ENCODE results near the gene URI1. TPM values are rescaled to one million over a fixed set of nuclear protein-coding genes. Genes with fewer than 3 reads are reported as not detected.

URI1 gene
- polyA plus RNA-seq, 1 of the 3 experiments (the other 2 are of a cell fraction): 32.4 TPM

DNA sequence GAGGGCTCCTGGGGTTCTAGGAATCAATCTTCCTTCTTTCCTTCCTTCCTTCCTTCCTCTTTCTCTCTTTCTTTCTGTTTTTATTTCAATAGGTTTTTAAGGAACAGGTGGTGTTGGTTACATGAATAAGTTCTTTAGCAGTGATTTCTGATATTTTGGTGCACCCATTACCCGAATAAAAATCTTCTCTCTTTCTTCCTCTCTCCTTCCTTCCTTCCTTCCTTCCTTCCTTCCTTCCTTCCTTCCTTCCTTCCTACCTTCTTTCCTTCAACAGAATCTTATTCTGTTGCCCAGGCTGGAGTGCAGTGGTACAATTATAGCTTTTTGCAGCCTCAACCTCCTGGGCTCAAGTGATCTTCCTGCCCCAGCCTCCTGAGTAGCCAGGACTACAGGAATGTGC is 16.0 kb upstream of the URI1 start:
- POLR2A ChIA-PET: no interaction called here
- Histone ChIP-seq H3F3A (replicated peaks; ENCODE audit: insufficient read depth) (no peaks in the 10 kb centered on the region), H3K9ac (no peak overlapping the region), H2AFZ (ENCODE audit: low read depth) (no peak overlapping the region), H3K27me3 (ENCODE audit: insufficient read depth) (no peaks in the 10 kb centered on the region), H4K20me1 (ENCODE audit: insufficient read depth) (no peaks in the 10 kb centered on the region), H3K4me3 (ENCODE audit: low read depth in 2 of 2, low read length in 1 of 2) (no peak overlapping the region), H3K9me3 (no peaks in the 10 kb centered on the region), H3K36me3 (replicated peaks in 1 of 2; ENCODE audit: control insufficient read depth in 1 of 2, insufficient read depth in 2 of 2, low read length in 1 of 2) (no peaks in the 10 kb centered on the region), H3K9me2 (no peaks in the 10 kb centered on the region), H3K4me2 (no peak overlapping the region), H3K27ac (ENCODE audit: low read depth in 2 of 2, low read length in 1 of 2) (no peak overlapping the region), H3K79me2 (ENCODE audit: insufficient read depth) (no peaks in the 10 kb centered on the region), H3K4me1 (ENCODE audit: control insufficient read depth in 1 of 2, insufficient read depth in 2 of 2, low read depth in 1 of 2, low read length in 1 of 2) (no peaks in the 10 kb centered on the region; a peak in 1 of 4 replicates)
- DNase-seq: no peak
- WGBS (ENCODE audit: low lambda C conversion rate): 16% methylated on average over 1 of the region's 1 CpG
- TF ChIP-seq, protein P1, sequence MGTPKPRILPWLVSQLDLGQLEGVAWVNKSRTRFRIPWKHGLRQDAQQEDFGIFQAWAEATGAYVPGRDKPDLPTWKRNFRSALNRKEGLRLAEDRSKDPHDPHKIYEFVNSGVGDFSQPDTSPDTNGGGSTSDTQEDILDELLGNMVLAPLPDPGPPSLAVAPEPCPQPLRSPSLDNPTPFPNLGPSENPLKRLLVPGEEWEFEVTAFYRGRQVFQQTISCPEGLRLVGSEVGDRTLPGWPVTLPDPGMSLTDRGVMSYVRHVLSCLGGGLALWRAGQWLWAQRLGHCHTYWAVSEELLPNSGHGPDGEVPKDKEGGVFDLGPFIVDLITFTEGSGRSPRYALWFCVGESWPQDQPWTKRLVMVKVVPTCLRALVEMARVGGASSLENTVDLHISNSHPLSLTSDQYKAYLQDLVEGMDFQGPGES (IDR thresholded peaks at IDR 0.05; ENCODE audit: low read depth, low read length): no peak
- CTCF ChIA-PET: interaction anchor here (1.1 kb wide), 1 partner anchor 39 kb away, joined by 3 read pairs; no protein-coding TSS in a partner anchor

DNA sequence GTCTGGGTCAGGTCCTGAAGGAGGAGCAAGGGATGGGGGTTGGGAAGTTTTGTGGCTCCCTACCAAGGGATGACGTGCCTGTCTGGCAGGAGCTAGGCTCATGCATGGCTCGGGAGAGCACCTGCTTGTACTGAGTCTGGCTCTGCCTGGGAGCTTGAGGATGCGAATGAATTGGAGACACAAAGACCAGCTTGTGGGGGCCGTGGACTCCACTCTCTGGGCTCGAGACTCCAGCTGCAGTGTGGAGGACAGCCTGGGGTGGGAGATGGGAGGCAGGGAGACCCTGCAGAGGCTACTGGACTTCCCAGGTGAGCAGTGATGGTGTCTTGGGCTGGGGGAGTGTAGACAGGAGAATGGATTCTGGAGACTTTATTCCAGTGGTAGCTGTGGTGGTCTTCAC is 15.2 kb upstream of the URI1 start:
- Histone ChIP-seq H3K27ac (ENCODE audit: low read depth in 2 of 2, low read length in 1 of 2) (no peak overlapping the region), H4K20me1 (ENCODE audit: insufficient read depth) (no peaks in the 10 kb centered on the region), H3K4me2 (no peak overlapping the region), H3K4me1 (ENCODE audit: control insufficient read depth in 1 of 2, insufficient read depth in 2 of 2, low read depth in 1 of 2, low read length in 1 of 2) (no peaks in the 10 kb centered on the region; a peak in 1 of 4 replicates), H3K27me3 (ENCODE audit: insufficient read depth) (no peaks in the 10 kb centered on the region), H3F3A (replicated peaks; ENCODE audit: insufficient read depth) (no peaks in the 10 kb centered on the region), H2AFZ (ENCODE audit: low read depth) (no peak overlapping the region), H3K9me3 (no peaks in the 10 kb centered on the region), H3K9ac (no peak overlapping the region), H3K79me2 (ENCODE audit: insufficient read depth) (no peaks in the 10 kb centered on the region), H3K9me2 (no peaks in the 10 kb centered on the region), H3K4me3 (ENCODE audit: low read depth in 2 of 2, low read length in 1 of 2) (no peak overlapping the region), H3K36me3 (replicated peaks in 1 of 2; ENCODE audit: control insufficient read depth in 1 of 2, insufficient read depth in 2 of 2, low read length in 1 of 2) (no peaks in the 10 kb centered on the region)
- WGBS (ENCODE audit: low lambda C conversion rate): 33% methylated on average over 3 of the region's 5 CpGs
- ChIA-PET CTCF (interaction anchor here (1.1 to 1.5 kb wide), 2 partner anchors 39 to 210 kb away, joined by 3 read pairs; no protein-coding TSS in a partner anchor), POLR2A (no interaction called here)
- DNase-seq: no peak
- no peak for TF ChIP-seq EP300 (IDR thresholded peaks at IDR 0.05; ENCODE audit: borderline replicate concordance in 1 of 2, low read depth in 1 of 2, low read length in 1 of 2)
- no peak for TF ChIP-seq YY1 (IDR thresholded peaks at IDR 0.05; ENCODE audit: low read depth)
- no peak for TF ChIP-seq TAF1 (IDR thresholded peaks at IDR 0.05; ENCODE audit: borderline replicate concordance, low read depth, low read length)
- TF ChIP-seq RCOR1 (IDR thresholded peaks at IDR 0.05; ENCODE audit: low read length): no peak
- TF ChIP-seq SMC3 (IDR thresholded peaks at IDR 0.05; ENCODE audit: low read depth, low read length): no peak
- TF ChIP-seq EZH2phosphoT487 (IDR thresholded peaks at IDR 0.05; ENCODE audit: borderline replicate concordance, low read depth): no peak
- TF ChIP-seq, protein P1 (IDR thresholded peaks at IDR 0.05; ENCODE audit: low read depth, low read length): no peak
- no peak for TF ChIP-seq RFX5 (IDR thresholded peaks at IDR 0.05; ENCODE audit: low read length)

Data from SK-N-SH (cell line).